Measurements from ENCODE around the gene TMTC2.

The TMTC2 gene

GRCh38 chr12:82686168-82687020, at the start of gene TMTC2:
TSS of gene TMTC2 (plus strand) at chr12:82686906.
- DNase-seq (ENCODE audit: low spot score), result peak; percentile 93
- no peak for TF ChIP-seq CTCF (IDR thresholded peaks at IDR 0.05; ENCODE audit: extremely low read depth, insufficient read depth, missing control alignments)
- in situ Hi-C loops (cut with MboI; ENCODE audit: low pct_unique_long_range_greater_than_20kb, low sequenced_read_pairs, unreplicated experiment), result loop anchor here (25.0 kb wide), 1 partner anchor 1126 kb away; no protein-coding TSS in a partner anchor

- in situ Hi-C loops (cut with MboI; ENCODE audit: low pct_unique_long_range_greater_than_20kb, low sequenced_read_pairs, unreplicated experiment), result no loop called here
- DNase-seq (ENCODE audit: low spot score), result no peak
- no peak for TF ChIP-seq CTCF (IDR thresholded peaks at IDR 0.05; ENCODE audit: extremely low read depth, insufficient read depth, missing control alignments)
Observed at GRCh38 chr12:82638324-82638723, 48.4 kb upstream of the TMTC2 start.

- in situ Hi-C loops (cut with MboI; ENCODE audit: low pct_unique_long_range_greater_than_20kb, low sequenced_read_pairs, unreplicated experiment), result no loop called here
- DNase-seq (ENCODE audit: low spot score), result no peak
- TF ChIP-seq CTCF (IDR thresholded peaks at IDR 0.05; ENCODE audit: extremely low read depth, insufficient read depth, missing control alignments), result no peak
Observed at GRCh38 chr12:82644896-82645295, 41.8 kb upstream of the TMTC2 start.

- in situ Hi-C loops (cut with MboI; ENCODE audit: low pct_unique_long_range_greater_than_20kb, low sequenced_read_pairs, unreplicated experiment), result no loop called here
- DNase-seq (ENCODE audit: low spot score), result no peak
- TF ChIP-seq CTCF (IDR thresholded peaks at IDR 0.05; ENCODE audit: extremely low read depth, insufficient read depth, missing control alignments), result no peak
Observed at GRCh38 chr12:82645414-82645813, 41.3 kb upstream of the TMTC2 start.

GRCh38 chr12:82647853-82648252, 38.9 kb upstream of the TMTC2 start:
- DNase-seq (ENCODE audit: low spot score), result no peak
- TF ChIP-seq CTCF (IDR thresholded peaks at IDR 0.05; ENCODE audit: extremely low read depth, insufficient read depth, missing control alignments), result no peak
- in situ Hi-C loops (cut with MboI; ENCODE audit: low pct_unique_long_range_greater_than_20kb, low sequenced_read_pairs, unreplicated experiment), result no loop called here

- DNase-seq (ENCODE audit: low spot score), result no peak
- in situ Hi-C loops (cut with MboI; ENCODE audit: low pct_unique_long_range_greater_than_20kb, low sequenced_read_pairs, unreplicated experiment), result no loop called here
- TF ChIP-seq CTCF (IDR thresholded peaks at IDR 0.05; ENCODE audit: extremely low read depth, insufficient read depth, missing control alignments), result no peak
Observed at GRCh38 chr12:82648259-82648909, 38.3 kb upstream of the TMTC2 start.
